HepG2 (cell line): ENCODE data around the gene DGCR2.

Experiments used
- HCFC1 ChIP-seq: fragments of 150-350 bp; IDR thresholded peaks from 2 replicates; pipeline ENCODE4 v1.6.1; 2014; ENCODE audit warnings: low read depth, low read length
- PHF21A ChIP-seq: sonication (generic); formaldehyde crosslinking; IDR thresholded peaks from 2 replicates; pipeline ENCODE4 v1.5.0; 2020; ENCODE audit warnings: mild to moderate bottlenecking, missing genetic modification reagents
- RCOR2 ChIP-seq: IDR thresholded peaks from 2 replicates; pipeline ENCODE4 v1.6.1; 2016; ENCODE audit warnings: missing biosample characterization, missing genetic modification reagents
- TARDBP ChIP-seq: sonication (generic); formaldehyde crosslinking; IDR thresholded peaks from 2 replicates; pipeline ENCODE4 v1.8.0; 2022; ENCODE audit warnings: mild to moderate bottlenecking, missing genetic modification reagents
- ZNF3 ChIP-seq: IDR thresholded peaks from 2 replicates; pipeline ENCODE4 v1.7.0; 2017; ENCODE audit warnings: inconsistent platforms
- ZNF773 ChIP-seq: sonication (generic); formaldehyde crosslinking; IDR thresholded peaks from 2 replicates; pipeline ENCODE4 v1.4.0; 2020; ENCODE audit warnings: missing genetic modification reagents, borderline replicate concordance
- ZNF792 ChIP-seq: IDR thresholded peaks from 2 replicates; pipeline ENCODE4 v1.6.1; 2016
- TF ChIP-seq, protein P1 (sequence below): sonication (generic); formaldehyde crosslinking; IDR thresholded peaks from 2 replicates; pipeline ENCODE4 v1.4.0; 2020; ENCODE audit warnings: missing genetic modification reagents
- TF ChIP-seq, protein P2 (sequence below): sonication (generic); formaldehyde crosslinking; conservative IDR thresholded peaks from 2 replicates; pipeline ENCODE4 v1.4.0; 2020; ENCODE audit warnings: missing genetic modification reagents
- TF ChIP-seq, protein P3 (sequence below): sonication (generic); formaldehyde crosslinking; IDR thresholded peaks from 2 replicates; pipeline ENCODE4 v1.4.0; 2020; ENCODE audit warnings: missing genetic modification reagents, borderline replicate concordance
- TF ChIP-seq, protein P4 (sequence below): sonication (generic); formaldehyde crosslinking; IDR thresholded peaks from 2 replicates; pipeline ENCODE4 v1.9.0; 2021; ENCODE audit warnings: missing genetic modification reagents, mild to moderate bottlenecking, borderline replicate concordance
- TF ChIP-seq, protein P5 (sequence below): sonication (generic); formaldehyde crosslinking; IDR thresholded peaks from 2 replicates; pipeline ENCODE4 v1.5.1; 2020; ENCODE audit warnings: missing genetic modification reagents, mild to moderate bottlenecking, borderline replicate concordance
- TF ChIP-seq, protein P6 (sequence below): IDR thresholded peaks from 2 replicates; pipeline ENCODE4 v1.6.1; 2016; ENCODE audit warnings: low read depth, control low read depth

DNA sequence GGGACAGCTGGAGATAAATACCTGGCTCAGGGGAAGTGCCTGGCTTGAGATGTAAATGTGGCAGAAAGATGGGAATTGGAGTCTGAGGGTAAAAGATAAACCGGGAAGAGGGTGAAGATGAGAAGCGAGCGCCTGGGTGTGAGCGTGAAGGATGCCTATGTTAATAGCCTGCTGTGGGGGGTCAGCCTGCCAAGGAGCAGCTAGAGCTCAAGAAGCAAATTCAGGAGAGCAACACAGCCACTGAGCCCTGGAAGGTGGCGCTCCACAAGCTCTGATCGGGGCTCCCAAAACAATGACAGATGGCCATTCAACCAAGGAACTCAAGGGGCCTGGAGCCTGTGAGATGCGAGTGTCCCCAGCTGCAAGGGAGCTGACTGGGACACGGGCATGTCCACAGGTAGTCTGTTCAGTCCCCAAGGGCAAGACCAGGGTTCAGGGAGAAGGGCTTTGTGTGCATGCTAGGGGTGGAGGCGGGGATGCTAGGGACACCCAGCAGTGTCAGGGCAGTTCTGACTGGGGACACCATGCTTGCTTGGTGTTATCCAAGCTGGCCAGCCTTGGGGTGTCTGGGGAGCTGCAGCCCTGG lies 25.1 kb upstream of the DGCR2 start:
- TF ChIP-seq ZNF773 (CRISPR knock-in tag) (no peak), RCOR2 (no peak), HCFC1 (no peak), ZNF792 (CRISPR knock-in tag) (no peak), ZNF3 (CRISPR knock-in tag) (no peak), TARDBP (CRISPR knock-in tag) (no peak), PHF21A (CRISPR knock-in tag) (no peak)
- TF ChIP-seq, protein P1, sequence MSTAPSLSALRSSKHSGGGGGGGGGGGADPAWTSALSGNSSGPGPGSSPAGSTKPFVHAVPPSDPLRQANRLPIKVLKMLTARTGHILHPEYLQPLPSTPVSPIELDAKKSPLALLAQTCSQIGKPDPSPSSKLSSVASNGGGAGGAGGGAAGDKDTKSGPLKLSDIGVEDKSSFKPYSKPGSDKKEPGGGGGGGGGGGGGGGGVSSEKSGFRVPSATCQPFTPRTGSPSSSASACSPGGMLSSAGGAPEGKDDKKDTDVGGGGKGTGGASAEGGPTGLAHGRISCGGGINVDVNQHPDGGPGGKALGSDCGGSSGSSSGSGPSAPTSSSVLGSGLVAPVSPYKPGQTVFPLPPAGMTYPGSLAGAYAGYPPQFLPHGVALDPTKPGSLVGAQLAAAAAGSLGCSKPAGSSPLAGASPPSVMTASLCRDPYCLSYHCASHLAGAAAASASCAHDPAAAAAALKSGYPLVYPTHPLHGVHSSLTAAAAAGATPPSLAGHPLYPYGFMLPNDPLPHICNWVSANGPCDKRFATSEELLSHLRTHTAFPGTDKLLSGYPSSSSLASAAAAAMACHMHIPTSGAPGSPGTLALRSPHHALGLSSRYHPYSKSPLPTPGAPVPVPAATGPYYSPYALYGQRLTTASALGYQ (CRISPR knock-in tag) = no peak
- TF ChIP-seq, protein P2, sequence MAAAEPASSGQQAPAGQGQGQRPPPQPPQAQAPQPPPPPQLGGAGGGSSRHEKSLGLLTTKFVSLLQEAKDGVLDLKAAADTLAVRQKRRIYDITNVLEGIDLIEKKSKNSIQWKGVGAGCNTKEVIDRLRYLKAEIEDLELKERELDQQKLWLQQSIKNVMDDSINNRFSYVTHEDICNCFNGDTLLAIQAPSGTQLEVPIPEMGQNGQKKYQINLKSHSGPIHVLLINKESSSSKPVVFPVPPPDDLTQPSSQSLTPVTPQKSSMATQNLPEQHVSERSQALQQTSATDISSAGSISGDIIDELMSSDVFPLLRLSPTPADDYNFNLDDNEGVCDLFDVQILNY (CRISPR knock-in tag) = no peak
- TF ChIP-seq, protein P3, sequence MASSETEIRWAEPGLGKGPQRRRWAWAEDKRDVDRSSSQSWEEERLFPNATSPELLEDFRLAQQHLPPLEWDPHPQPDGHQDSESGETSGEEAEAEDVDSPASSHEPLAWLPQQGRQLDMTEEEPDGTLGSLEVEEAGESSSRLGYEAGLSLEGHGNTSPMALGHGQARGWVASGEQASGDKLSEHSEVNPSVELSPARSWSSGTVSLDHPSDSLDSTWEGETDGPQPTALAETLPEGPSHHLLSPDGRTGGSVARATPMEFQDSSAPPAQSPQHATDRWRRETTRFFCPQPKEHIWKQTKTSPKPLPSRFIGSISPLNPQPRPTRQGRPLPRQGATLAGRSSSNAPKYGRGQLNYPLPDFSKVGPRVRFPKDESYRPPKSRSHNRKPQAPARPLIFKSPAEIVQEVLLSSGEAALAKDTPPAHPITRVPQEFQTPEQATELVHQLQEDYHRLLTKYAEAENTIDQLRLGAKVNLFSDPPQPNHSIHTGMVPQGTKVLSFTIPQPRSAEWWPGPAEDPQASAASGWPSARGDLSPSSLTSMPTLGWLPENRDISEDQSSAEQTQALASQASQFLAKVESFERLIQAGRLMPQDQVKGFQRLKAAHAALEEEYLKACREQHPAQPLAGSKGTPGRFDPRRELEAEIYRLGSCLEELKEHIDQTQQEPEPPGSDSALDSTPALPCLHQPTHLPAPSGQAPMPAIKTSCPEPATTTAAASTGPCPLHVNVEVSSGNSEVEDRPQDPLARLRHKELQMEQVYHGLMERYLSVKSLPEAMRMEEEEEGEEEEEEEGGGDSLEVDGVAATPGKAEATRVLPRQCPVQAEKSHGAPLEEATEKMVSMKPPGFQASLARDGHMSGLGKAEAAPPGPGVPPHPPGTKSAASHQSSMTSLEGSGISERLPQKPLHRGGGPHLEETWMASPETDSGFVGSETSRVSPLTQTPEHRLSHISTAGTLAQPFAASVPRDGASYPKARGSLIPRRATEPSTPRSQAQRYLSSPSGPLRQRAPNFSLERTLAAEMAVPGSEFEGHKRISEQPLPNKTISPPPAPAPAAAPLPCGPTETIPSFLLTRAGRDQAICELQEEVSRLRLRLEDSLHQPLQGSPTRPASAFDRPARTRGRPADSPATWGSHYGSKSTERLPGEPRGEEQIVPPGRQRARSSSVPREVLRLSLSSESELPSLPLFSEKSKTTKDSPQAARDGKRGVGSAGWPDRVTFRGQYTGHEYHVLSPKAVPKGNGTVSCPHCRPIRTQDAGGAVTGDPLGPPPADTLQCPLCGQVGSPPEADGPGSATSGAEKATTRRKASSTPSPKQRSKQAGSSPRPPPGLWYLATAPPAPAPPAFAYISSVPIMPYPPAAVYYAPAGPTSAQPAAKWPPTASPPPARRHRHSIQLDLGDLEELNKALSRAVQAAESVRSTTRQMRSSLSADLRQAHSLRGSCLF (CRISPR knock-in tag) = no peak
- TF ChIP-seq, protein P4, sequence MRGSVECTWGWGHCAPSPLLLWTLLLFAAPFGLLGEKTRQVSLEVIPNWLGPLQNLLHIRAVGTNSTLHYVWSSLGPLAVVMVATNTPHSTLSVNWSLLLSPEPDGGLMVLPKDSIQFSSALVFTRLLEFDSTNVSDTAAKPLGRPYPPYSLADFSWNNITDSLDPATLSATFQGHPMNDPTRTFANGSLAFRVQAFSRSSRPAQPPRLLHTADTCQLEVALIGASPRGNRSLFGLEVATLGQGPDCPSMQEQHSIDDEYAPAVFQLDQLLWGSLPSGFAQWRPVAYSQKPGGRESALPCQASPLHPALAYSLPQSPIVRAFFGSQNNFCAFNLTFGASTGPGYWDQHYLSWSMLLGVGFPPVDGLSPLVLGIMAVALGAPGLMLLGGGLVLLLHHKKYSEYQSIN (CRISPR knock-in tag) = no peak
- TF ChIP-seq, protein P5, sequence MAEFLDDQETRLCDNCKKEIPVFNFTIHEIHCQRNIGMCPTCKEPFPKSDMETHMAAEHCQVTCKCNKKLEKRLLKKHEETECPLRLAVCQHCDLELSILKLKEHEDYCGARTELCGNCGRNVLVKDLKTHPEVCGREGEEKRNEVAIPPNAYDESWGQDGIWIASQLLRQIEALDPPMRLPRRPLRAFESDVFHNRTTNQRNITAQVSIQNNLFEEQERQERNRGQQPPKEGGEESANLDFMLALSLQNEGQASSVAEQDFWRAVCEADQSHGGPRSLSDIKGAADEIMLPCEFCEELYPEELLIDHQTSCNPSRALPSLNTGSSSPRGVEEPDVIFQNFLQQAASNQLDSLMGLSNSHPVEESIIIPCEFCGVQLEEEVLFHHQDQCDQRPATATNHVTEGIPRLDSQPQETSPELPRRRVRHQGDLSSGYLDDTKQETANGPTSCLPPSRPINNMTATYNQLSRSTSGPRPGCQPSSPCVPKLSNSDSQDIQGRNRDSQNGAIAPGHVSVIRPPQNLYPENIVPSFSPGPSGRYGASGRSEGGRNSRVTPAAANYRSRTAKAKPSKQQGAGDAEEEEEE (CRISPR knock-in tag) = no peak
- TF ChIP-seq, protein P6, sequence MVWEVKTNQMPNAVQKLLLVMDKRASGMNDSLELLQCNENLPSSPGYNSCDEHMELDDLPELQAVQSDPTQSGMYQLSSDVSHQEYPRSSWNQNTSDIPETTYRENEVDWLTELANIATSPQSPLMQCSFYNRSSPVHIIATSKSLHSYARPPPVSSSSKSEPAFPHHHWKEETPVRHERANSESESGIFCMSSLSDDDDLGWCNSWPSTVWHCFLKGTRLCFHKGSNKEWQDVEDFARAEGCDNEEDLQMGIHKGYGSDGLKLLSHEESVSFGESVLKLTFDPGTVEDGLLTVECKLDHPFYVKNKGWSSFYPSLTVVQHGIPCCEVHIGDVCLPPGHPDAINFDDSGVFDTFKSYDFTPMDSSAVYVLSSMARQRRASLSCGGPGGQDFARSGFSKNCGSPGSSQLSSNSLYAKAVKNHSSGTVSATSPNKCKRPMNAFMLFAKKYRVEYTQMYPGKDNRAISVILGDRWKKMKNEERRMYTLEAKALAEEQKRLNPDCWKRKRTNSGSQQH (CRISPR knock-in tag) = no peak
